Measurements from ENCODE around the gene FAM81B.

FAM81B gene

DNA sequence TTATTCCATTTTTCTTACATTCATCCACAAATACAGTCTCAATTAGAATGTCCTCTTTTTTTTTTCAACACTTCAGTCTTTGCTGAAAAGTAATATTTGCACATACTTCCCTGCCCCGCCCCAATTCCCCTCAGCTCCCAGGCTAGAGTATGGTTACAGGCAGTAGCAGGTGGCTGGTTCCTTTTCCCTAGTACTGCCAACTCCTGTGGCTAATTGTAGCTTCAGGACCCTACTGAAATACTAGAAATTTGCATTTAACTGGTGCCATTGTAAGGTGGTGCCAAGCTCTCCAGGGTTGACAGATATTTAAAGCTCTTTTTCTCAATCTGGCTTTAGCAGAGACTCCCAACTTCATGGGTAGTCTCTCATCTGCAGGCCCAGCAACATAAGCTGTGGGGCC is 80.3 kb downstream of the FAM81B start:
- no peak for DNase-seq (ENCODE audit: low read depth in 2 of 2)

DNA sequence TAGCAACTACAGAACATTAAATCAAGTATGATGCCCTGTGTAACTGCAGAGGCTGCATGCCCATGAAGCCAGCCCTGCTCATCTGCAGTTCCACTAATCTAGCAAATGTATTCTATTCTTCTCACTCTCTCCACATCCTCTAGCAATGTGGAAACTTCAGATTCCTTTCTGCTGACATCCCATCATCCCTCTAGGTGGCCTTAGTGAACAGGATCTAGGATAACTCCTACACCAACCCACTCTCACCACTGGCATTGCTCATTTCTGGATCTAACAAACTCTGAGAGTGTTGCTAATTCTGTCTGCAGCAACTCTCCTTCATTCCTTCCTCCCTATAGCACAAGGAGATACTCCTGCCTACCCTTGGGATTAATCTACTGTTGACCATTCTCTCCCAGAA is 80.8 kb downstream of the FAM81B start:
- DNase-seq (ENCODE audit: low read depth in 2 of 2) = no peak

DNA sequence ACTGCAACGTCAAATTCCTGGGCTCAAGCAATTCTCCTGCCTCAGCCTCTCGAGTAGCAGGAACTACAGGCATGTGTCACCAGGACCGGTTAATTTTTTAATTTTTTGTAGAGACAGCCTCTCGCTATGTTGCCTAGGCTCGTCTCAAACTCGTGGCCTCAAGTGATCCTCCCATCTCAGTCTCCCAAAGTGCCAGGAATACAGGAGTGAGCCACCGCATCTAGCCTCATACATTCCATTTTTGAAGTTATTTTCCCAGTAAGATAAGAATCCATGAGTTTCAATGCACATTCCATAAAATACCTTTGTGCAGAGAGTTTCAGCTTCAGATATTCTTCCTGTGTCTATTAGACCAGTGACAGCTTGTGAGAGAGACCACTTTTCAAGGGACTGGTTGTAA is 93.3 kb downstream of the FAM81B start:
- no peak for DNase-seq (ENCODE audit: low read depth in 2 of 2)

DNA sequence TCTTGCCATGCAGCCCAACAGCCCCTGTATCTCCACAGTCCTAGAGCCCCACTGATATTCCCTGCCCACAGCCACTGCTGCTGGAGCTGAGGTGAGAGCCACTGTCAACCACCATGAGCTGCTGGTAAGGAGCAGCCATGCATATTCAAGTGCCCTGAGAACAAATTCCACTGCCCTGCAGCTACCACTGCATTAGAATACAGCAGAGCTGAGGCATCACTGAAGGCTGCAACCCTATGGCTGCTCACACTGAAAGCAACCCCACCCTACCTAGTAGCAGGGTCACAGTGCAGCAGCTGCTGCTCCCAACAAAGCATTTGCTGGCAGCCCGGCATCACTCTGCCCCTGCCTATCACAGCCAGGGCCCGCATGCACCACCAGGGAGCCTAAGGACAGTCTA is 95.0 kb downstream of the FAM81B start:
- no peak for DNase-seq (ENCODE audit: low read depth in 2 of 2)

DNA sequence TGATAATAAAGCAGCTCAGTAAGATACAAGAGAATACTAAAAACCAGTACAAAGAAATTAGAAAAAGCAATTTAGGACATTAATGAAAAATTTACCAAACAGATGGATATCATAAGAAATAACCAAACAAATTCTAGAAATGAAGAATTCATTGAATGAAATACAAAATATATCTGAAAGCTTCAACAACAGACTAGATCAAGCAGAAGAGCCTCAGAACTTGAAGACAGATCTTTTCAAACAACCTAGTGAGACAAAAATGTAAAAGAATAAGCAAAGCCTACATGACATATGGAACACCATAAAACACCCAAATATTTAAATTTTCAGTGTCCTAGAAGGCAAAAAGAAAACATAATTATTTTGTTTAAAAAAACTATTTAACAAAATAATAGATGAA is 96.7 kb downstream of the FAM81B start:
- DNase-seq (ENCODE audit: low read depth in 2 of 2) = no peak

Measured in activated CD4-positive, alpha-beta T cell treated with anti-CD3 and anti-CD28 coated beads for 24 hours (primary cell).